Vagina (tissue), 2 donors: ENCODE measurements around the gene GPX7. TPM values are rescaled to one million over a fixed set of nuclear protein-coding genes. Genes with fewer than 3 reads are reported as not detected.

ENCODE experiments used
- DNase-seq, 2 donors: peaks; one replicate each; pipeline ENCODE4 v3.0.0-alpha.2; 2017; ENCODE audit errors: extremely low spot score in 2 of 2
- H3K27ac ChIP-seq: fragments of 200-600 bp; sonication (generic); one replicate; pipeline ENCODE4 v1.5.1; 2019
- H3K27me3 ChIP-seq: fragments of 200-600 bp; sonication (generic); one replicate; pipeline ENCODE4 v1.5.1; 2019
- H3K36me3 ChIP-seq, 2 donors: fragments of 200-600 bp; sonication (generic); one replicate each; pipeline ENCODE4 v1.5.1; 2017 to 2019
- H3K4me1 ChIP-seq: fragments of 200-600 bp; sonication (generic); one replicate; pipeline ENCODE4 v1.5.1; 2019
- H3K4me3 ChIP-seq, 2 donors: fragments of 200-600 bp; sonication (generic); 1 replicate in 1 of 2; 2 replicates in 1 of 2; pipeline ENCODE4 v1.5.1; 2016 to 2019
- H3K9me3 ChIP-seq: fragments of 200-600 bp; sonication (generic); one replicate; pipeline ENCODE4 v1.5.1; 2019
- POLR2A ChIP-seq, 2 donors: fragments of 450-650 bp; IDR thresholded peaks; one replicate each; pipeline ENCODE4 v1.6.1; 2017; ENCODE audit warnings: antibody characterized with exemption in 2 of 2, mild to moderate bottlenecking in 2 of 2, moderate library complexity in 2 of 2
- POLR2AphosphoS5 ChIP-seq, 2 donors: sonication (generic); formaldehyde crosslinking; IDR thresholded peaks; one replicate each; pipeline ENCODE4 v1.9.0; 2017; ENCODE audit warnings: antibody characterized with exemption in 2 of 2, mild to moderate bottlenecking in 2 of 2, low read depth in 1 of 2; ENCODE audit not compliant: insufficient read depth in 1 of 2
- intact Hi-C: fragments of 100-400 bp; cut with DNase I; formaldehyde crosslinking; loops from one replicate; pipeline ENCODE4 v1.15.1; 2023
- total RNA-seq: library from RNA; depleted of rRNA; stranded (reverse); fragments of >200 nt; gene quantifications from one replicate; pipeline ENCODE4 v1.2.3, GENCODE V29; 2016
- TF ChIP-seq, protein P1 (sequence below), 3 experiments: fragments of 450-650 bp in 2 of 3; fragments of 200-600 bp in 1 of 3; sonication (generic) in 1 of 3; IDR thresholded peaks; one replicate each; pipeline ENCODE4 v1.5.1; 2017 to 2019; ENCODE audit warnings: antibody characterized with exemption in 3 of 3, mild to moderate bottlenecking in 2 of 3, moderate library complexity in 2 of 3

GPX7 gene
- total RNA-seq, 1 donor from 2014 or later, result 9.8 TPM

DNA sequence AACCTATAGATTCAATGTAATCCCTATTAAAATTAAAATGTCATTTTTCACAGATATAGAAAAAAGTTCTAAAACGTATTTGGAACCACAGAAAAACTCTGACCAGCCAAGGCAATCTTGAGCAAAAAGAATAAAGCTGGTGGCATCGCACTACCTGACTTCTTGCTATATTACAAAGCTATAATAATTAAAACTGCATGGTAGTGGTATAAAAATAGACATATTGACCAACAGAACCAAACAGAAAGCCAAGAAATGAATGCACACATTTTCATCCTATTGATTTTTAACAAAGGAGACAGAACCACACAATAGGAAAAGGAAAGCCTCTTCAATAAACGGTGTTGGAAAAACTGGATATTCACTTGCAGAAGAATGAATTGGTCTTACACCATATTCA lies 21.6 kb downstream of the GPX7 start:
- Histone ChIP-seq H3K27ac (no peak overlapping the region), H3K27me3 (no peaks in the 10 kb centered on the region)
- TF ChIP-seq POLR2AphosphoS5 (IDR thresholded peaks at IDR 0.05; ENCODE audit: insufficient read depth in 1 of 2, low read depth in 1 of 2) (no peak), POLR2A (IDR thresholded peaks at IDR 0.05) (no peak)
- TF ChIP-seq, protein P1, sequence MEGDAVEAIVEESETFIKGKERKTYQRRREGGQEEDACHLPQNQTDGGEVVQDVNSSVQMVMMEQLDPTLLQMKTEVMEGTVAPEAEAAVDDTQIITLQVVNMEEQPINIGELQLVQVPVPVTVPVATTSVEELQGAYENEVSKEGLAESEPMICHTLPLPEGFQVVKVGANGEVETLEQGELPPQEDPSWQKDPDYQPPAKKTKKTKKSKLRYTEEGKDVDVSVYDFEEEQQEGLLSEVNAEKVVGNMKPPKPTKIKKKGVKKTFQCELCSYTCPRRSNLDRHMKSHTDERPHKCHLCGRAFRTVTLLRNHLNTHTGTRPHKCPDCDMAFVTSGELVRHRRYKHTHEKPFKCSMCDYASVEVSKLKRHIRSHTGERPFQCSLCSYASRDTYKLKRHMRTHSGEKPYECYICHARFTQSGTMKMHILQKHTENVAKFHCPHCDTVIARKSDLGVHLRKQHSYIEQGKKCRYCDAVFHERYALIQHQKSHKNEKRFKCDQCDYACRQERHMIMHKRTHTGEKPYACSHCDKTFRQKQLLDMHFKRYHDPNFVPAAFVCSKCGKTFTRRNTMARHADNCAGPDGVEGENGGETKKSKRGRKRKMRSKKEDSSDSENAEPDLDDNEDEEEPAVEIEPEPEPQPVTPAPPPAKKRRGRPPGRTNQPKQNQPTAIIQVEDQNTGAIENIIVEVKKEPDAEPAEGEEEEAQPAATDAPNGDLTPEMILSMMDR (IDR thresholded peaks at IDR 0.05), result no peak

DNA sequence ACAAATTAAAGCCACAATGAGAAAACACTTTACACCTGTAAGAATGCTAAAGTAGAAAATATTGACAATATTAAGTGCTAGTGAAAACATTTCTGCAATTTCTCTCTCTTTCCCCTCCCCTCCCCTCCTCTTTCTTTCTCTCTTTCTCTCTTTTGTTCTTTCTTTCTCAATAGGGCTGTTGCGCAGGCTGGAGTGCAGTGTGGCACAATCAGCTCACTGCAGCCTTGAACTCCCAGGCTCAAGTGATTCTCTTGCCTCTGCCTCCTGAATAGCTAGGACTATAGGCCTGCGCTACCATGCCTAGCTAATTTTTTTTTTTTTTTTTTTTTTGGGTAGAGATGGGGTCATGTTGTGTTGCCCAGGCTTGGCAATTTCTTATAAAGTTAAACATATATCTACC lies 24.9 kb downstream of the GPX7 start:
- Histone ChIP-seq H3K36me3 (no peaks in the 10 kb centered on the region), H3K4me1 (peaks cover 8% of the 10 kb centered on the region), H3K9me3 (no peaks in the 10 kb centered on the region), H3K27me3 (no peaks in the 10 kb centered on the region), H3K27ac (no peak overlapping the region), H3K4me3 (no peak overlapping the region)
- TF ChIP-seq POLR2AphosphoS5 (IDR thresholded peaks at IDR 0.05; ENCODE audit: insufficient read depth in 1 of 2, low read depth in 1 of 2) (no peak), POLR2A (IDR thresholded peaks at IDR 0.05) (no peak)
- TF ChIP-seq, protein P1 (IDR thresholded peaks at IDR 0.05), result no peak
- intact Hi-C loops, result no loop called here
- no peak for DNase-seq

More for the DNA sequence above, 21.6 kb downstream of the GPX7 start:
- Histone ChIP-seq H3K36me3 (no peaks in the 10 kb centered on the region), H3K9me3 (no peaks in the 10 kb centered on the region), H3K4me1 (peaks cover under 1% of the 10 kb centered on the region), H3K4me3 (no peak overlapping the region)
- intact Hi-C loops, result no loop called here
- no peak for DNase-seq

DNA sequence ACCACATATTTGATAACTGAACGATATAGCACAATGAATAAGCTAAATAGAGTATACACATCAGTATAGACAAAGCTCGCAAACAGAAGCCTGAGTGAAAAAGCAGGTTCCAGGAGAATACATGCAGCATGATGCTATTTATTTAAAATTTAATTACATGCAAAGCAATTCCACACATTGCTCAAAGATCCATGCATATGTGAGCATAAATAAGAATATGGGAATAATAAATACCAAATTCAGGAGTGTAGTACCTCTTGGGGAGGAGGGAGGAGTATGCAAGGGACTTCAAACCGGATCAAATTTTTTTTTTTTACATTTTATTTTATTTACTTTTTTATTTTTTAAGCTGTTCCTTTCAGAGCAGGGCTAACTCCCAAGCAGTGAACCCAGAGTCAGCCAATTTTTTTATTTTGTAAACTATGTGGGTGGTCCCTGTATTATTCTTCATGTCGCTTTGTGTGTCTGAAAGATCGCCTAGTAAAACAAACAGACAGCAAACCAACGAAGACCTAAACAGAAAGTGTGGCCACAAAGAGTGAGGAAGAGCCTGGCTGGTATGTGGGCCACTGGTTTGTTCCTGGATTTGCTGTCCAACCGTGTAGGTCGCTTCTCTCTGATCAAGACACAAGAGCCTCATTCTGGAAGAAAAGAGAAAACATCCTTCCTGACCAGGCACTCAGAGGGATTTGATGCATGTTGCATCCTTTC lies 26.6 kb downstream of the GPX7 start:
- Histone ChIP-seq H3K4me3 (no peak overlapping the region), H3K27ac (no peak overlapping the region), H3K36me3 (no peaks in the 10 kb centered on the region), H3K27me3 (no peaks in the 10 kb centered on the region), H3K9me3 (no peaks in the 10 kb centered on the region), H3K4me1 (peaks cover 22% of the 10 kb centered on the region)
- DNase-seq, result no peak
- TF ChIP-seq POLR2A (IDR thresholded peaks at IDR 0.05) (no peak), POLR2AphosphoS5 (IDR thresholded peaks at IDR 0.05; ENCODE audit: insufficient read depth in 1 of 2, low read depth in 1 of 2) (no peak)
- TF ChIP-seq, protein P1 (IDR thresholded peaks at IDR 0.05), result no peak
- intact Hi-C loops, result no loop called here

- TF ChIP-seq POLR2AphosphoS5 (IDR thresholded peaks at IDR 0.05; ENCODE audit: insufficient read depth in 1 of 2, low read depth in 1 of 2) (no peak), POLR2A (IDR thresholded peaks at IDR 0.05) (no peak)
- TF ChIP-seq, protein P1 (IDR thresholded peaks at IDR 0.05), result no peak
- H3K4me3 ChIP-seq, result no peak overlapping the region
- no peaks in the 10 kb centered on the region for H3K9me3 ChIP-seq
- peak in 1 of 2 donors; percentile 49 for DNase-seq
- H3K27ac ChIP-seq, result no peak overlapping the region
- intact Hi-C loops, result no loop called here
- peaks cover 23% of the 10 kb centered on the region for H3K4me1 ChIP-seq
- H3K36me3 ChIP-seq, result no peaks in the 10 kb centered on the region
- peaks cover 4% of the 10 kb centered on the region for H3K27me3 ChIP-seq
Measured at GRCh38 chr1:52629325-52629643, 27.1 kb downstream of the GPX7 start.

DNA sequence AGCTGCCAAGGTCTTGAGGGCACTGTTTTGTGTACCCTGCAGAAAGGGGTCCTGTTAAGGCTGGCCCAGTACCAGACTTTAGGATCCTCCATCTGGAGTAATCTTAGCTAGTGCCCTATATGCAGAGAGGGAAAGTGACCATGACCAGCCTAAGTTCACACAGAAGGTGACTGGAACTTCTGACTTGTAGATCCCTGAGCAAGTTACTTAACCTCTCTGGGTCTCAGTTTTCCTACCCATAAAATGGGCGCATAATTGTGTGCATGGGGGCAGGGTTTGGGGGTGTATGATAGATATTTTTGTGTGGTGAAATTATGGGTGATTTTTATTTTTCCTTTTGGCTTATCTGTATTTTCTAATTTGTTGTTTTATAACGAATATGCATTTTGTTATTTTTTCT lies 27.5 kb downstream of the GPX7 start:
- Histone ChIP-seq H3K4me1 (peaks cover 23% of the 10 kb centered on the region), H3K4me3 (no peak overlapping the region), H3K36me3 (no peaks in the 10 kb centered on the region), H3K27me3 (peaks cover 4% of the 10 kb centered on the region), H3K9me3 (no peaks in the 10 kb centered on the region), H3K27ac (no peak overlapping the region)
- no peak for TF ChIP-seq POLR2AphosphoS5 (IDR thresholded peaks at IDR 0.05; ENCODE audit: insufficient read depth in 1 of 2, low read depth in 1 of 2)
- TF ChIP-seq, protein P1 (IDR thresholded peaks at IDR 0.05), result no peak
- TF ChIP-seq POLR2A (IDR thresholded peaks at IDR 0.05), result no peak
- intact Hi-C loops, result no loop called here
- DNase-seq, result no peak
